NCI-H526 (cell line): ENCODE data around the gene RFX2.
"Not testable (repeated sequence)": the region's sequence is repeated elsewhere in the genome, so short reads cannot be mapped to it uniquely, and the experiment has no call there.

ENCODE experiments used
- DNase-seq, 2 experiments: peaks; one replicate each; lab custom pipeline; 2025; lab: John Stamatoyannopoulos, UW

RFX2 gene

GRCh38 chr19:5990289-5990797, 120.0 kb downstream of the RFX2 start:
- peak in 1 of 2 experiments; percentile 28 for DNase-seq

- no peak for DNase-seq
Observed at GRCh38 chr19:5989388-5990074, 120.8 kb downstream of the RFX2 start.

GRCh38 chr19:5988517-5989387, 121.5 kb downstream of the RFX2 start:
- DNase-seq = peak; percentile 39 to 64

GRCh38 chr19:5987077-5987818, 123.1 kb downstream of the RFX2 start:
- DNase-seq = peak; percentile 70 to 88

DNA sequence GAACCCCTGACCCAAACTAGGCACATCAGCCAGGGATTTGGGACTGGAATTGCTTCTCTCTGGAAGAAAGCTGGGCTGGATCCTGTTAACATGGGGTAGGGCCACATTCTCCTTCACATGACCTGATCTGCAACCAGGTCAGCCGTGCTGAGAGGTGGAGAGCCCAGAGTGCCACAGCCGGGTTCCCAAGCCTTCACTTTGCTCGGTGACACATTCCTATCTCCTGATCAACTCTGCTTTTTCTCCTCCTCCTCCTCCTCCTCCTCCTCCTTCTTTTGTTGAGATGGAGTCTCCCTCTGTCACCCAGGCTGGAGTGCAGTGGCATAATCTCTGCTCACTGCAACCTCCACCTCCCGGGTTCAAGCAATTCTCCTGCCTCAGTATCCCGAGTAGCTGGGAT, 124.5 kb downstream of the RFX2 start:
- not testable (repeated sequence) for DNase-seq

DNA sequence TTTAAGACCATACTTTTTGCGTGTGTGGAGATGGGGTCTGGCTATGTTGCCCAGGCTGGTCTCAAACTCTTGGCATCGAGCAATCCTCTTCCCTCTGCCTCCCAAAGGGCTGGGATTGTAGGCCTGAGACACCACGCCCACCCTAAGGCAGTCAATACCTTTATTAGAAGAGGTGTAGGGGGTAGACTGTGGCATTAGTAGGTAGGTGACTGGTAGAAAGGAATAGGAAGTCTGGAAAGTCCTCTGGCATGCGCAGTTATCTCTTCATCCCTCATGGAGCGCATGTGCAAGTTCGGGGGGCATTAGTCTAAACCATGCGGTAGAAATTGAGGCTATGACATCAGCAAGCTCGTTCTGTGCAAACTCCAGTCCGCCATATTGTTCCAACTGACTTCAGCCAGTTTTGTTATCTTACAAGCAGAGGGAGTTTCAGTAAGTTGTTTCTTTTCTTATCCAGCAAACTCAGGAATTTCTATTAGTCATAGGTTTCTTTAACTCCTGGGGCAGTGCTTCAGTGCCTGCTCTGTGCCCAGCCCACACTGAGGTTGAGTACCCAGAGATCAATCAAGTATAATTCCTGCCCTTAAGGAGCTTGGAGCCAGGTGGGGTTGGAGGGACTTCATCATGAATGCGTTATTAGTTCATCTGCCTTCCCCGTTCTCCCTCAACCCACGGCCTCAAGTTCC, 125.1 kb downstream of the RFX2 start:
- DNase-seq = no peak

- no peak for DNase-seq
Observed at GRCh38 chr19:5984600-5984999, 125.7 kb downstream of the RFX2 start.

GRCh38 chr19:5983367-5983955, 126.8 kb downstream of the RFX2 start:
- DNase-seq = no peak

DNA sequence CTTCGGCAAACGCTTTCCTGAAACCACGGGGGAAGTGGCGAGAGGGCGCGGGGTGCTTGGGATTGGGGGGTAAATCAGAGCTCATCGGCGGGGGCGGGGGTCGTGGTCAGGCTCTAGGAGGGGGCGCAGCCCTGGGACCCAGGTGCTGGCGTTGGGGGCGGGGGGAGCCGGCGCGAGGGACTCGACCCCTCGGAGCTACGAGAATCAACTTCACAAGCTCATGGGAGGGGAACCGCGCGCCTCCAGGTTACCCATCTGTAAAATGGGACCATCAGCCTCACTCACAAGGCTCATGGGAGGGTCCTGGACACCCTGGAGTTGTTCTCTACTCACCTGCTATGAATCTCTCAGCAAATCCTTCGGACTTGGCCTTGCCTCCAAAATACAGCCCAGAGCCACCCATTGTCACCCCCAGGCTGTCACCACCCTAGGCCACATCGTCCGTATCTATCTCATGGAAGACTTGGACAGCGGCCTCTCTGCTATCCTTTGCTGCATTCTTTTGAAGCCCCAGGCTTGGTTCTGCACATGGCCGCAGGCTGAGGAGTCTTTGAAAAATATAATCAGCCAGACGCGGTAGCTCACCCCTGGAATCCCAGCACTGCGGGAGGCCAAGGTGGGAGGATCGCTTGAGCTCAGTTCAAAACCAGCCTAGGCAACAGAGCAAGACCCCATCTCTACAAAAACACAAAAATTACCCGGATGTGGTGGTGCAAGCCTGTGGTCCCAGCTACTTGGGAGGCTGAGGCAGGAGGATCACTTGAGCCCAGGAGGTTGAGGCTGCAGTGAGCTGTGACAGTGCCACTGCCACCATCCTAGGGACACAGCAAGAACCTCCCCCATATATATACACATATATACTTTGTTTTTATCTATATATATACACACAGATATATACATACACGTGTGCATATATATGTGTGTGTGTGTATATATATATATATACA, 131.4 kb downstream of the RFX2 start:
- no peak for DNase-seq

- peak; percentile 85 to 97 for DNase-seq
Observed at GRCh38 chr19:5977785-5978605, 132.3 kb downstream of the RFX2 start, which contains the start of gene RANBP3. Gene RANBP3 (minus strand): TSS chr19:5978140. CDS start chr19:5978082, 58 bp downstream.

- no peak for DNase-seq
Observed at GRCh38 chr19:5977222-5977784, 133.0 kb downstream of the RFX2 start.

- DNase-seq = no peak
Observed at GRCh38 chr19:5976768-5977167, 133.5 kb downstream of the RFX2 start.

GRCh38 chr19:5975388-5975728, 134.9 kb downstream of the RFX2 start:
- no peak for DNase-seq

- DNase-seq = no peak
Observed at GRCh38 chr19:5974721-5975387, 135.4 kb downstream of the RFX2 start.

DNA sequence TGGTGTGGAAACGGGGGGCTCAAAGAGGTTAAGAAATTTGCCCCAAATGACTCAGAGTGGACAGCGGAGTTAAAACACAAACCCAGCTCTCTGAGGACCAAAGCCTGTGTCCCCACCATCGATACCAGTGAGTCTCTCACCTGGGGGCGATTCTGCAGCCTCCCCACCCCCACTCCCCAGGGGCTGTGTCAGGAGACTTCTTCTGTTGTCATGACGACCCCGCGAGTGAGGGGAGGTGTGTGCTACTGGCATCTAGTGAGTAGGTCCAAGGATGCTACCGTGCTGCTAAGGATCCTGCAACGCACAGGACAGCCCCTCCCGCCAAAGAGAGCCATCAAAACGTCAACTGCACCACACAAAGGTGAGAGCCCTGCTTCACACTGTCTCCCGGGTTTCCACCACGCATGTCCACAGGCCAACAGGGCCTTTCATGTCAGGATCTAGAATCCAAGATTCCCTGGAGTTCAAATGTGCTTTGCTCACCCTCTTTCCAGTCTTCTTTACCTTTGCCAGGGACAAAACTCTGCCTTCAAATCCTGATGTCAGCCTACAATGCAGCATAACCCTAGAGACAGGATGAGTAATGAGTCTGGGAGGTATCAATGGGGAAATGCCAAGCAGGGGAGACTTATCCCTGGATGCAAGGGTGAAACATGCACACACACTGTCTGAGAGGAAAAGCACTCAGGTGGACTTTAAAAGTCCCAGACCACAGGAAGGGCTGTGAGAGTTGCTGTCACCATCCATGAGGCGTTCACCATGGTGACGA, 136.2 kb downstream of the RFX2 start:
- no peak for DNase-seq

DNA sequence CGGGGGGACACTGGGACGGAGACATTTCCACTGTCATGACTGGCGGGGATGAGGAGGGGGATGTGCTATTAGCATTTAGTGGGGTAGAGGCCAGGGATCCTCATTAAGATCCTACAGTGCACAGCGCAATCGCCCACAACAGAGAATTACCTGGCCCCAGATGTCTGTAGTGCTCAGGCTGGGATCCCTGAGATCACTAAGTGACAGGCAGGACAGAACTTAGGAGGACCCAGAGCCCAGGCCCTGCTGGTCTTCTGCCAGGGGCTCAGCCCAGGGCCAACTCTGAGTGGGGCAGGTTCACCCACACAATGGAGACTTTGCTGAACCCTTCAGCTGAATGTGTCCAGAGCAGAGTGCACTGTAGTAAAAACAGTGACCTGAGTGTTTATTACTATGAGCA, 136.9 kb downstream of the RFX2 start:
- no peak for DNase-seq

- DNase-seq = no peak
Observed at GRCh38 chr19:5972355-5972731, 138.0 kb downstream of the RFX2 start.
